Activated CD4-positive, CD25-positive, alpha-beta regulatory T cell (primary cell): ENCODE data around the gene EZH1.

Experiments
- DNase-seq, 4 experiments: peaks; one replicate each; lab custom pipeline; 2025; lab: John Stamatoyannopoulos, UW

The EZH1 gene

GRCh38 chr17:42709561-42709960 lies 35.3 kb downstream of the EZH1 start:
- DNase-seq, result no peak

- no peak for DNase-seq
Observed at GRCh38 chr17:42708588-42708987, 36.3 kb downstream of the EZH1 start.

- DNase-seq, result peak in 1 of 4 experiments; percentile 10
Observed at GRCh38 chr17:42706732-42707131, 38.1 kb downstream of the EZH1 start.

- DNase-seq, result no peak
Observed at GRCh38 chr17:42704837-42705494, 39.9 kb downstream of the EZH1 start.

- DNase-seq, result no peak
Observed at GRCh38 chr17:42704490-42704836, 40.4 kb downstream of the EZH1 start.

GRCh38 chr17:42702446-42702845 lies 42.4 kb downstream of the EZH1 start:
- no peak for DNase-seq

- no peak for DNase-seq
Observed at GRCh38 chr17:42700586-42701289, 44.1 kb downstream of the EZH1 start.

- DNase-seq, result no peak
Observed at GRCh38 chr17:42699415-42699740, 45.5 kb downstream of the EZH1 start.

GRCh38 chr17:42698736-42699414 lies 46.0 kb downstream of the EZH1 start:
- no peak for DNase-seq

- no peak for DNase-seq
Observed at GRCh38 chr17:42697108-42697811, 47.6 kb downstream of the EZH1 start.

- DNase-seq, result no peak
Observed at GRCh38 chr17:42695500-42695899, 49.3 kb downstream of the EZH1 start.

- DNase-seq, result no peak
Observed at GRCh38 chr17:42694524-42694923, 50.3 kb downstream of the EZH1 start.

- no peak for DNase-seq
Observed at GRCh38 chr17:42692489-42692888, 52.4 kb downstream of the EZH1 start.

GRCh38 chr17:42691021-42691545 lies 53.8 kb downstream of the EZH1 start:
- DNase-seq, result no peak

- DNase-seq, result no peak
Observed at GRCh38 chr17:42690596-42690995, 54.2 kb downstream of the EZH1 start.

GRCh38 chr17:42687707-42688320 lies 57.0 kb downstream of the EZH1 start:
- DNase-seq, result no peak

- DNase-seq, result no peak
Observed at GRCh38 chr17:42686520-42687128, 58.2 kb downstream of the EZH1 start.

GRCh38 chr17:42685831-42686230 lies 59.0 kb downstream of the EZH1 start:
- no peak for DNase-seq

GRCh38 chr17:42684929-42685556 lies 59.8 kb downstream of the EZH1 start:
- DNase-seq, result no peak

- DNase-seq, result no peak
Observed at GRCh38 chr17:42683407-42684034, 61.3 kb downstream of the EZH1 start.
